ENCODE data around the gene TESK2. TPM values are rescaled to one million over a fixed set of nuclear protein-coding genes. Genes with fewer than 3 reads are reported as not detected.

TESK2 gene
- polyA plus RNA-seq, 1 of the 3 experiments (the other 2 are of a cell fraction) = 1.3 TPM

DNA sequence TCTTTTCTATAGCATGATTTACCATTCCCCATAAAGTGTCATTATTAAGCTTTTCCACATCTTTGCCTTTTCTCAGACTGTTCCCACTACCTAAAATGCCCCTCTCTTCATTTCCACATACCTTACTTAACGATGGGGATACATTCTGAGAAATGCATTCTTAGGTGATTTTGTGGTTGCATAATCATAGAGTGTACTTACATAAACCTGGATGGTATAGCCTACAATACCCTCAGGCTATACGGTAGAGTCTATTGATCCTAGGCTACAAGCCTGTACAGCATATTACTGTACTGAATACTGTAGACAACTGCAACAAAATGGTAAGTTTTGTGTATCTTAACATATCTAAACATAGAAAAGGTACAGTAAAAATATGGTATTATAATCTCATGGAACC is 95.9 kb downstream of the TESK2 start:
- H3K79me2 ChIP-seq (ENCODE audit: insufficient read depth) = no peaks in the 10 kb centered on the region
- no peaks in the 10 kb centered on the region for H3K36me3 ChIP-seq (replicated peaks in 1 of 2; ENCODE audit: control insufficient read depth in 1 of 2, insufficient read depth in 2 of 2, low read length in 1 of 2)
- H4K20me1 ChIP-seq (ENCODE audit: insufficient read depth) = no peaks in the 10 kb centered on the region
- no peak overlapping the region for H3K4me2 ChIP-seq
- DNase-seq = no peak
- H3F3A ChIP-seq (replicated peaks; ENCODE audit: insufficient read depth) = no peaks in the 10 kb centered on the region
- TF ChIP-seq EZH2phosphoT487 (IDR thresholded peaks at IDR 0.05; ENCODE audit: borderline replicate concordance, low read depth) = no peak
- TF ChIP-seq SIN3A (IDR thresholded peaks at IDR 0.05; ENCODE audit: borderline replicate concordance, low read depth, low read length) = no peak
- 73% methylated on average over 2 of the region's 2 CpGs for WGBS (ENCODE audit: low lambda C conversion rate)
- no peaks in the 10 kb centered on the region for H3K4me1 ChIP-seq (ENCODE audit: control insufficient read depth in 1 of 2, insufficient read depth in 2 of 2, low read depth in 1 of 2, low read length in 1 of 2)
- CTCF ChIA-PET = no interaction called here
- H3K27ac ChIP-seq (ENCODE audit: low read depth in 2 of 2, low read length in 1 of 2) = no peak overlapping the region
- no peaks in the 10 kb centered on the region for H3K9me3 ChIP-seq
- POLR2A ChIA-PET = no interaction called here
- H3K9me2 ChIP-seq = no peaks in the 10 kb centered on the region
- H3K4me3 ChIP-seq (ENCODE audit: low read depth in 2 of 2, low read length in 1 of 2) = no peak overlapping the region
- no peak overlapping the region for H3K9ac ChIP-seq
- H3K27me3 ChIP-seq (ENCODE audit: insufficient read depth) = no peaks in the 10 kb centered on the region
- H2AFZ ChIP-seq (ENCODE audit: low read depth) = no peak overlapping the region

- no peaks in the 10 kb centered on the region for H3K27me3 ChIP-seq (ENCODE audit: insufficient read depth)
- WGBS (ENCODE audit: low lambda C conversion rate) = 96% methylated on average over 3 of the region's 3 CpGs
- H3K9me2 ChIP-seq = no peaks in the 10 kb centered on the region
- CTCF ChIA-PET = no interaction called here
- TF ChIP-seq, protein P1, sequence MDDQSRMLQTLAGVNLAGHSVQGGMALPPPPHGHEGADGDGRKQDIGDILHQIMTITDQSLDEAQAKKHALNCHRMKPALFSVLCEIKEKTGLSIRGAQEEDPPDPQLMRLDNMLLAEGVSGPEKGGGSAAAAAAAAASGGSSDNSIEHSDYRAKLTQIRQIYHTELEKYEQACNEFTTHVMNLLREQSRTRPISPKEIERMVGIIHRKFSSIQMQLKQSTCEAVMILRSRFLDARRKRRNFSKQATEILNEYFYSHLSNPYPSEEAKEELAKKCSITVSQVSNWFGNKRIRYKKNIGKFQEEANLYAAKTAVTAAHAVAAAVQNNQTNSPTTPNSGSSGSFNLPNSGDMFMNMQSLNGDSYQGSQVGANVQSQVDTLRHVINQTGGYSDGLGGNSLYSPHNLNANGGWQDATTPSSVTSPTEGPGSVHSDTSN (IDR thresholded peaks at IDR 0.05) = no peak
- no peaks in the 10 kb centered on the region for H3K79me2 ChIP-seq (ENCODE audit: insufficient read depth)
- H3K9ac ChIP-seq = no peak overlapping the region
- H2AFZ ChIP-seq (ENCODE audit: low read depth) = no peak overlapping the region
- H4K20me1 ChIP-seq (ENCODE audit: insufficient read depth) = no peaks in the 10 kb centered on the region
- DNase-seq = no peak
- no peaks in the 10 kb centered on the region for H3F3A ChIP-seq (replicated peaks; ENCODE audit: insufficient read depth)
- POLR2A ChIA-PET = no interaction called here
- no peaks in the 10 kb centered on the region for H3K36me3 ChIP-seq (replicated peaks in 1 of 2; ENCODE audit: control insufficient read depth in 1 of 2, insufficient read depth in 2 of 2, low read length in 1 of 2)
- H3K4me2 ChIP-seq = no peak overlapping the region
- no peaks in the 10 kb centered on the region for H3K9me3 ChIP-seq
- H3K27ac ChIP-seq (ENCODE audit: low read depth in 2 of 2, low read length in 1 of 2) = no peak overlapping the region
- H3K4me3 ChIP-seq (ENCODE audit: low read depth in 2 of 2, low read length in 1 of 2) = no peak overlapping the region
- no peaks in the 10 kb centered on the region for H3K4me1 ChIP-seq (ENCODE audit: control insufficient read depth in 1 of 2, insufficient read depth in 2 of 2, low read depth in 1 of 2, low read length in 1 of 2)
These were observed 96.6 kb downstream of the TESK2 start for GRCh38 chr1:45394342-45394741.

DNA sequence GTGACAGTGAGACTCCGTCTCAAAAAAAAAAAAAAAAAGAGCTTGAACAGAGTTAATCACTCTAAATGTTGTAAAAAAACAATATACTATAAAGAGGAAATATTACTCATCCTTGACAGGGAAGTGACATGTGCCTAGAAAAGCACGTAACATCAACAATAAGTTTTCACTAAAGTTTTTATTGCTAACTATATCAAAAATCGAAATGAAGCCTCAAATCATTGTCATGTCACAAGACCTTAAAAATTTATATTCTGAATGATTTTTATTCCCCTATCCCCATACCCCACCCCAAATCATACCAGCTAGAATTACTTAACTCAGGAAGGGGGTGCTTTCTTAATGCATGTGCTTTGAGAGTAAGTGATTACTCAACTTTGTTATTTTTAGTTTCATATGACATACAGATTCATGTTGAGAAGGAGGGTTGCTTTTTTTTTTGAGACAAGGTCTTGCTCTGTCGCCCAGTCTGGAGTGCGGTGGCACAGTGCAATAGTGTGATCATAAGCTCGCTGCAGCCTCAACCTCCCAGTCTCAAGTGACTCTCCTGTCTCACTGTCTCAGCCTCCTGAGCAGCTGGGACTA is 97.2 kb downstream of the TESK2 start:
- no peaks in the 10 kb centered on the region for H3K79me2 ChIP-seq (ENCODE audit: insufficient read depth)
- no peak overlapping the region for H3K4me2 ChIP-seq
- no peak overlapping the region for H2AFZ ChIP-seq (ENCODE audit: low read depth)
- CTCF ChIA-PET = no interaction called here
- H3K9ac ChIP-seq = no peak overlapping the region
- no peaks in the 10 kb centered on the region for H3K36me3 ChIP-seq (replicated peaks in 1 of 2; ENCODE audit: control insufficient read depth in 1 of 2, insufficient read depth in 2 of 2, low read length in 1 of 2)
- H3K27me3 ChIP-seq (ENCODE audit: insufficient read depth) = no peaks in the 10 kb centered on the region
- H3K9me2 ChIP-seq = no peaks in the 10 kb centered on the region
- H3K9me3 ChIP-seq = no peaks in the 10 kb centered on the region
- no peaks in the 10 kb centered on the region for H3K4me1 ChIP-seq (ENCODE audit: control insufficient read depth in 1 of 2, insufficient read depth in 2 of 2, low read depth in 1 of 2, low read length in 1 of 2)
- no peak overlapping the region for H3K27ac ChIP-seq (ENCODE audit: low read depth in 2 of 2, low read length in 1 of 2)
- H4K20me1 ChIP-seq (ENCODE audit: insufficient read depth) = no peaks in the 10 kb centered on the region
- no peaks in the 10 kb centered on the region for H3F3A ChIP-seq (replicated peaks; ENCODE audit: insufficient read depth)
- no peak overlapping the region for H3K4me3 ChIP-seq (ENCODE audit: low read depth in 2 of 2, low read length in 1 of 2)
- POLR2A ChIA-PET = no interaction called here
- DNase-seq = no peak
- 71% methylated on average over 6 of the region's 6 CpGs for WGBS (ENCODE audit: low lambda C conversion rate)
- TF ChIP-seq, protein P2, sequence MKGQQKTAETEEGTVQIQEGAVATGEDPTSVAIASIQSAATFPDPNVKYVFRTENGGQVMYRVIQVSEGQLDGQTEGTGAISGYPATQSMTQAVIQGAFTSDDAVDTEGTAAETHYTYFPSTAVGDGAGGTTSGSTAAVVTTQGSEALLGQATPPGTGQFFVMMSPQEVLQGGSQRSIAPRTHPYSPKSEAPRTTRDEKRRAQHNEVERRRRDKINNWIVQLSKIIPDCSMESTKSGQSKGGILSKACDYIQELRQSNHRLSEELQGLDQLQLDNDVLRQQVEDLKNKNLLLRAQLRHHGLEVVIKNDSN (IDR thresholded peaks at IDR 0.05; ENCODE audit: borderline replicate concordance, low read depth) = no peak
- no peak for TF ChIP-seq RCOR1 (IDR thresholded peaks at IDR 0.05; ENCODE audit: low read length)
- no peak for TF ChIP-seq MEF2A (IDR thresholded peaks at IDR 0.05; ENCODE audit: borderline replicate concordance, low read depth)
- TF ChIP-seq FOSL2 (IDR thresholded peaks at IDR 0.05; ENCODE audit: borderline replicate concordance, low read depth) = no peak
- no peak for TF ChIP-seq RFX5 (IDR thresholded peaks at IDR 0.05; ENCODE audit: low read length)
- no peak for TF ChIP-seq EP300 (IDR thresholded peaks at IDR 0.05; ENCODE audit: borderline replicate concordance in 1 of 2, low read depth in 1 of 2, low read length in 1 of 2)
- TF ChIP-seq RXRA (IDR thresholded peaks at IDR 0.05; ENCODE audit: borderline replicate concordance, low read depth) = no peak
- no peak for TF ChIP-seq JUND (IDR thresholded peaks at IDR 0.05)
- no peak for TF ChIP-seq NFIC (IDR thresholded peaks at IDR 0.05; ENCODE audit: borderline replicate concordance)
- no peak for TF ChIP-seq ZBTB33 (IDR thresholded peaks at IDR 0.05; ENCODE audit: borderline replicate concordance, low read depth)
- no peak for TF ChIP-seq REST (IDR thresholded peaks at IDR 0.05; ENCODE audit: low read depth, low read length)
